Head of caudate nucleus (tissue), 42 donors: ENCODE measurements around the gene ERFL.

ENCODE experiments used
- DNase-seq, 42 donors: peaks; one replicate each; pipeline versions ENCODE4 v3.0.0 to v3.0.0-alpha.2; 2020 to 2021; ENCODE audit warnings: mixed read lengths in 7 of 42
- intact Hi-C: fragments of 100-400 bp; cut with DNase I; formaldehyde crosslinking; loops from one replicate; pipeline ENCODE4 v1.15.0; 2022

The ERFL gene

DNA sequence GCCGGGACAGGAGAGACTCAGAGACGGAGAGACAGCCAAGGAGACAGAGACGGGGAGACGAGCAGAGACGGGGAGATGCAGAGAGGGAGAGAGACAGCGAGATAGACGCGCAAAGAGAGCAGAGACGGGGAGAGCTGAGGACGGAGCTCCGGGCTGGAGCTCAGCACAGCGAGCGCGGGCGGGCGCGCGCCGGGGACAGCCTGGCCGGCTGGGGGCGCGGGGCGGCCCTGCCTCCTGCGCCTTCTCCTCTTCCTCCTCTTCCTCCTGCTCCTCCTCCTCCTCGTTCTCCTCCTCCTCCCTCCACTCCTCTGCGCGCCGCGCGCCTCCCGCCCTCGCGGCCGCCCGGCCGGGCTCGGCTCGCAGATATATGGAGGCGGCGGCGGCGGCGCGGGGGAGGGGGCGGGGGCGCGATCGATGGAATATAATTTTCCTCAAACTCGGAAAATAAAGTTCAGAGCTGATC is at the start of gene ERFL:
ERFL (minus strand) TSS at position 229 of the 463 bp plus-strand sequence. CDS start 15,530 bp downstream, outside the sequence.
- no peak for DNase-seq
- intact Hi-C loops = no loop called here

DNA sequence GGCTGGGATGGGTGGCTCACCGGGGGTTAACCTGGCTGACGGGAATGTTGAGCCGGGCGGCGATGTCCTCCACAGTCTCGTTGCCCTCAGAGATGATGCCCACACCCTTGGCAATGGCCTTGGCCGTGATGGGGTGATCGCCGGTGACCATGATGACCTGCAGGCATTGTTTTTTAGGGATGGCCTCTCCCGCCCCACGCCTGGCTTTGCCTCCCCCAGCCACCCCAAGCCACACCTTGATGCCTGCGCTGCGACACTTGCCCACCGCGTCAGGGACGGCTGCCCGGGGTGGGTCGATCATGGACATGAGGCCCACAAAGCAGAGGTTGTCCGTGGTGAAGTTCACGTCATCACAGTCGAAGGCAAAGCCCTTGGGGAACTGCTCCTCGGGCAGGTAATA is 49.7 kb upstream of the ERFL start:
- intact Hi-C loops = no loop called here
- DNase-seq = no peak

DNA sequence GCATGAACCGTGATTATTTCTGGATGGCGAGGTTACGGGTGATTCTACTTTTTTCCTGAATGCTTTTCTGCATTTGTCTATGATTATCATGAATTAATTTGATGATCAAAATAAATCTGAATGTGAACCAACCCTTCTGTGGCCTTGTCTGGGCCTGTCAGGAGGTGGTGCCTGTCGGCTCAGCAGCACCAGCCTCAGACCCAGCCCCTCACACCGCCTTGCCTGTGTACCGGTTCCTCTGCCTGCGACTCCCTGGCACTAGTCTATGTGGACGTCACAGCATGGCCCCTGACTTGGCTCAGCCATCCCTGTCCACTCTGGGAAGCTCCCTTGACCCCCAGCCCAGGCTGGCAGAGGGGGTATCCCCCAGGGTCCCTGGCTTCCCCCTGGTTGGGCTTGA is 46.4 kb upstream of the ERFL start:
- intact Hi-C loops = no loop called here
- no peak for DNase-seq

DNA sequence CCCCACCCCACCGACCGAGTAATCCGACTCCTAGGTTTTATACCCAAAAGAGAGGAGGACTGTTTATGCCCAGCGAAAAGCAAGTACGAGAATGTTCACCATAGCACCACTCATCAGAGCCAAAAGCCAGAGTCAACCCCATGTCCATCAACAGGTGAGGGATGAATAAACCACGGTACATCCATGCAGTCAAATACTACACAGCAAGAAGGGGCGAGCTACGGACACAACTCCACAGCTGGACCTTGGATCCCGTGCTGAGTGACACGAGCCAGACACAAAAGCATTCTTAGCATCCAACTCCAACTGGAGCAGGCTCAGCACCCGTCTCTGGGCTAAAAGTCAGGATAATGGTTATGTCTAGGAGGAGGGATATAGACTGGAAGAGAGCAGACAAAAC is 43.1 kb upstream of the ERFL start:
- DNase-seq = no peak
- intact Hi-C loops = no loop called here

DNA sequence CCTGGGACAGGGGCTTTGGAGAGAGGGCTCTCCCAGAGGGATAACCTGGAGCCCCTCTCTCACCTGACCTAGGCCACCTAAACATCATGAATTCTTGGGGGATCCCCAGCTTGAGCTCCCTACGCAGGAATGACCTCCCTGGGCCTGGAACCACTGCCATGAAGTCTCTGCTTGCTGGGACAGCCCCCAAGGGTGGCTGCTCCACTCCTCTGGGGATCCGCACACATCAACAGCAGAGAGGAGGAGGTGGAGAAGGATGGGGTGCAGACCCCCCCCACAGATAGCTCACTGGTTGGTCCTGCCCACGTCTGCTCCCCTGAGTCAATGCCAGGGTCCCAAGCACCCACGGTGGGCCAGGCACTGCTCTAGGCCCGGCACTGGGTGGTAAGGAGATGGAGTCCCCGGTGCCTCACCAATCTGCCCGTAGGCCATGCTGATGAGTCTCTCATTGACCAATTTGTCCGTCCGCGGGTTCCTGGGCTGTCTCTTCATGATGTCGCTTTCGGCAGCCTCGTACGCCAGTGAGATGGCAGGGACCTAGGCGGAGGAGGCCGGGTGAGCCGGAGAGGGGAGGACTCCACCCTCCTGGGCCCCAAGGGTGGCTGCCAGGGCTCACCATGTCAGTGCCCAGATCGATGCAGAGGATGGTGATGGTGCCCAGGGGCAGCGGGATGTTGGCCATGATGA is 41.7 kb upstream of the ERFL start:
- intact Hi-C loops = no loop called here
- no peak for DNase-seq

DNA sequence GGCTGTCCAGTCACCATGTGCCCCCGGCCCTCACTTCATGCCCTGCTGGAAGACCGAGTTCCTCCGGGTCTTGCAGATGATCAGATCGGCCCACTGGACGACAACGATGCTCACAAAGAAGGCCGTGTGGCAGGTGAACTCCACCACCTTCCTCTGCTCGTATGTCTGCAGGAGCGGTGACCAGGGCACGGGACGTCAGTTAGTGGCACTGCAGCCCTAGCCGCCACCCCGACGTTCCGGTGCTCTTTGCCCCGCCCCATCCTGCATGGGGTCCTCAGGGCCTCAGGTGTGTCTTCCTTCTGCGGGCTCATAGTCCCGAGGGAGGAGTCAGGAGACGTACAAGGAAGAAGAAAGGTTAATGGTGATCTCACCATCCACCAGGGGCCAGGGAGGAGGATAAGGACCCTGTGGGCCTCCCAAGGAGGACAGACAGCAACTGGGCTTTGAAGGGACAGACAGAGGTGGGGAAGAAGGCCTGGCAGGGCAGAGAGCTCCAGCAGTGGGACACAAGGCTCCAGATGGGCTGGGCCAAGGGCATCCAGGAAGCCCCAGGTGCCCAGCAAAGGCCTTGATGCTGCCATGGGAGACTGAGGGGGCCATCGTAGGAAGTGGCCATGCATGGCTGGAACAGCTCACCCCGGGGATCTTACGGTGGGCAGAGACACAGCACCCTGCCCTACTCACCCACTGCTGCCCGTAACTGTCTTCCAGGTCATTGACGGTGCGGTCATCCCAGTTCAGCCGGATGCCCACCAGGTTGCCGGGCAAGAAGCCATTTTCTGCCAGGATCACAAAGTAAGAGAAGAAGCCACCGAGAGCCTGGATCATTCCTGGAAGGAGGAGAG is 40.7 kb upstream of the ERFL start:
- intact Hi-C loops = no loop called here
- DNase-seq = no peak

DNA sequence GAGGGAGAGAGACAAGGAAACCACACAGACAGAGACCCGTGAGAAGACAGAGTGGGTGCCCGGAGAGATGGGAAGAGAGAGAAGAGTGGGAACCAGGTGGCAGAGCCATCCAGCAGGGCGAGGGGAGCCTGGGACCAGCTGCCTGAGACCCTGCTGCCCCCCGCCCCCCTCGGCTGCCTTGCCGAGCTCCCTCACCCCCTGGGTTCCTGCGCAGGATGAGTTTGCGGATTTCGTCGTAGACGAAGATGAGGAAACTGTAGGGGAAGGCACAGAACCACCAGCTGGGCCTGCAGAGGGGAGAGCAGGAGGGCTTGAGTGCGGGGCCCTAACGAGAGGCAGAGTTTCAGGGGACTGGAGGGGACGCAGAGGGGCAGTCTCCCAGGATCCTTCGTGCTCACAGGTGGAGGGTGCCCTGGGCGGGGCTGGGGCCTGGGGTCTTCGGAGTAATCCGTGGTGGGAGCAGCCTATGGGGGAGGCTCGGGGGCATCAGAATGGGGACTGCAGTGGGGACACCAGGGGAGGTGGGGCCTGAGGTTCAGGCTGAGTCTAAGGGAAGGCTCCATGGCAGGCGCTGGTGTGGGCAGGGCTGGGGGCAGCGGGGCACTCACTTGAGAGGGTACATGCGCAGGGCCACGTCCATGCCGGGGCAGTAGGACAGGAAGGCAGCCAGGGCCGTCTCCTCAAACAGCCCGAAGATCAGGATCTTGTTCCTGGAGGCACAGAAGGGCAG is 39.0 kb upstream of the ERFL start:
- DNase-seq = no peak
- intact Hi-C loops = no loop called here

DNA sequence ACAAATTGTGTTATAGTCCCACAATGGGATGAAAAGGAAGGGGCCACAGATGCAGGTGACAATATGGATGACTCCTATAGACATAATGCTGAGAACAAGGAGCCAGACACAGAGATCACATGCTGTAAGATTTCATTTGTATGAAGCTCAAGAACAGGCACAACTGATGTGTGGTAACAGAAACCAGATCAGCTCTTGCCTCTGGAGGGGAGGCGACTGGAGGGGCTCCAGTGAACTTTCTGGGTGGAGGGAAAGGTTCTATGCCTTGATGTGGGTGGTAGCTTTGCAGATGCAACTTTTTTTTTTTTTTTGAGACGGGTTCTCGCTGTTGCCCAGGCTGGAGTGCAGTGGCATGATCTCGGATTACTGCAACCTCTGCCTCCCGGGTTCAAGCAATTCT is 36.9 kb upstream of the ERFL start:
- DNase-seq = no peak
- intact Hi-C loops = no loop called here

DNA sequence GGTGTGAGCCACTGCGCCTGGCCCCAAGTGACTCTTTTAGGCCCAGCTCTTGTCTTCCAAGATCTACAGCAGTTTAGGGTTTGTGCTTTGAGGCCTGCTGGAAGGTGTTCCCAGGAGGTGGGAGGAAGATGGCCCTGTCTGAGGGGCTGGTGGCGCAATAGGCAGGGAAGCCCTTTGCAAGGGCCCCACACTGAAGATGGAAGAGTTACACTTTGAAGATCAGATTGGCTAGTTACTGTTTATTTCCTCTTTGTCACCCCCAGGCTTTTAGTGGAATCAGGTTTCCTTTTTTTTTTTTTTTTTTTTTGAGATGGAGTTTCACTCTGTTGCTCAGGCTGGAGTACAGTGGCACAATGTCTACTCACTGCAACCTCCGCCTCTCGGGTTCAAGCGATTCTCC is 32.7 kb upstream of the ERFL start:
- intact Hi-C loops = no loop called here
- no peak for DNase-seq

DNA sequence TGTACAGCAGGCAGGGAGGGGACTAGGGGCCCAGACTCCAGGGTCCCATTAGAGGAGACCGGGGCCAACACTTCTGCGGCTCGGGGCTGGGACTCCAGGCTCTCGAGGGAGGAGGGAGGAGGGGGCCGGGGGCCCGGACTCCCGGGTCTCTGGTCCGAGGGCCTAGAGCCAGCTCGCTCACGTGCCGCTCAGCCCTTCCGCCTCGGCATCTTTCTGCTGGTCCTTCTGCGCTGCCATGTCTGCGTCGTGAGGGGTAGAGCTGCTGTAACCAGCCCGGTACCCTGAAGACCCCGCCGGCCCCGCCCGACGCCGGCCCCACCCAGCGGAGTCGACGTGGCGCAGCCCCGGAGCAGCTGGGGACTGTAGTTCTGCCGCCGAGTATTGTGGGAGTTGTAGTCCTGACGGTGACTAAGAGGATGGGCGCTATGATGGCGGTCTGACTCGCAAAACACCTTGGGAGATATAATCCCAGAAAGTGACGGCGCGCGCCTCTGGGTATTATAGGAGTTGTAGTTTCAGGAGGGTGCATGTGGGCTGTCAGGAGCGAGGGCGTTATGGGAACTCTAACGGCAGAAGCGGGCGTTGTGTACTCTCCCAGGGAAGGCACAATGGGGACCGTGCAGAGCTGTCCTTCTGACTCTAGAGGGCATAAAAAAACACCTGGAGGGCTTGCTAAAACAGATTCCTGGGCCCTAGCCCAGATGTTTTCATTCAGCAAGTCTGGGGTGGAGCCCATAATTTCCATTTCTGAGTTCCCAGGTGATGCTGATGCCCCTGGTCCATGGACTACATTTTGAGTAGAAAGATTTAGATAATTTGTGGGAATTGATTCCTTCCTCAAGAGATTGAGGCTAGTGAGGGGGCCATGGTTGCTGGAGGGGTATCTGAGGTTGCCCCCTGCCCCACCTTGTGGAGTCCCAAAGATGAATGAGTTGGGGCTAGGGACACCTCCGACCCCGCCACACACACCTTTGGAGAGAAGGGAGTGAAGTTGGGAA is 31.1 kb upstream of the ERFL start, which contains the start of gene RABAC1:
RABAC1 (minus strand) TSS at position 266 of the 998 bp plus-strand sequence; CDS start at position 237, 29 bp downstream.
- intact Hi-C loops = loop anchor here (5.0 kb wide), 1 partner anchor 97 kb away; the partner anchor contains the start of gene RPS19
- DNase-seq = peak; percentile 86 to 98 (median 95)

DNA sequence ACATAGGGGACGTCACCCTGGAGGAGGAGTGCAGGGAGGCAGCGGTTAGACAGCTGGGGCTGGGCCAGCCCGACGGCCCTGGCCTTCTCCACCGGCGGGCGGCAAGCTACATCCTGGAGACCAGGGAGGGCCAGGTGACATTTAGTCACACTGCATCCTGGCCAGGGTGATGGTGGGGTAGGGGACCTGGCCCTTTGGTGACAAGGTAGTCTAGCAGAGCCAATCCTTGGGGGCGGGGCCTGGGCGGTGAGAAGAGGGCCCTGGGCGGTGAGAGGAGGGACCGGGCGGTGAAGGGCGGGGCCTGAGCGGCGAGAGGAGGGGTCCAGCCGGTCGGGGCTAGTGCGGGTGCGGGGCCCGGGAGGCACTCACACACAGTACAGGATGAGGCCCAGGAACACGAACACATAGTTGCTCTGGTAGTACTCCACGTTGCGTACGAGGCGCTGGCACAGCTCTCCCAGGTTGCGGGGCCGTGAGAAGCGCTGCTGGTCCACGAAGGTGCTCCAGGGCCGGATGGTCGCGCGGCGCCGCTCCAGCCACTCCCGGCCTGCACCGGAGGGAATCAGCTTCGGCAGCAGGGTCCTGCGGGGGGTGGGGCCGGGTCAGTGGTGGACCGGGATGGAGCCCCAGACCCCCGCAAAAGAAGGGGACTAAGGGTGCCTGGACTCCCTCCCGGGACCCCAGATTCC is 30.3 kb upstream of the ERFL start:
- peak; percentile 31 to 84 (median 66) for DNase-seq
- intact Hi-C loops = loop anchor here (5.0 kb wide), 1 partner anchor 96 kb away; the partner anchor contains the start of gene RPS19

DNA sequence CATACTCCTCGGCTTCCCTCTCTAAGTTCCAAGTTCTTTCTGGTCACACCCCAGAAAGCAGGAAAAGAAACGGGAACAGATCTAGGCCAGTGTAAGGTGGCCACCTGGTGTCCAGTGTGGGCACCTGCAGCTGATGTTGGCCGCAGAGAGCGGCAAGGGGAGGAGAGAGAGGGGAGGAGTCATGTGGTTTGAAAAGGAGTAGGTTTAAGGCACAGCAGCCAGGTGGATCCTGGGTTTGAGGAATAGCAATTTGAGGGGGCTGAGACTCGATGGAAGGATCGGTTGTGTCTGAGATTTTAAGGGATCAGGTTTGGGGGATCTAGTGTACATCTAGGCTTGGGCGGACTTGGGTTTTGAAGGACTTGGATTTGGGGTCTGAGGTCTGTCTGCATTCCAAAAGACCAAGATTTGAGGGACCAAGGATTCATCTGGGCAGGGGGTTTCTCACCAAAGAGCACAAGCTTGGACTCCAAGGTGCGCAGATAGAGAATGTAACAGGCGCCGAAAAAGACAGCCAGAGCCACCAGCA is 29.7 kb upstream of the ERFL start:
- peak in 32 of 42 donors; percentile 14 to 69 (median 40) for DNase-seq
- intact Hi-C loops = loop anchor here (5.0 kb wide), 1 partner anchor 96 kb away; the partner anchor contains the start of gene RPS19

DNA sequence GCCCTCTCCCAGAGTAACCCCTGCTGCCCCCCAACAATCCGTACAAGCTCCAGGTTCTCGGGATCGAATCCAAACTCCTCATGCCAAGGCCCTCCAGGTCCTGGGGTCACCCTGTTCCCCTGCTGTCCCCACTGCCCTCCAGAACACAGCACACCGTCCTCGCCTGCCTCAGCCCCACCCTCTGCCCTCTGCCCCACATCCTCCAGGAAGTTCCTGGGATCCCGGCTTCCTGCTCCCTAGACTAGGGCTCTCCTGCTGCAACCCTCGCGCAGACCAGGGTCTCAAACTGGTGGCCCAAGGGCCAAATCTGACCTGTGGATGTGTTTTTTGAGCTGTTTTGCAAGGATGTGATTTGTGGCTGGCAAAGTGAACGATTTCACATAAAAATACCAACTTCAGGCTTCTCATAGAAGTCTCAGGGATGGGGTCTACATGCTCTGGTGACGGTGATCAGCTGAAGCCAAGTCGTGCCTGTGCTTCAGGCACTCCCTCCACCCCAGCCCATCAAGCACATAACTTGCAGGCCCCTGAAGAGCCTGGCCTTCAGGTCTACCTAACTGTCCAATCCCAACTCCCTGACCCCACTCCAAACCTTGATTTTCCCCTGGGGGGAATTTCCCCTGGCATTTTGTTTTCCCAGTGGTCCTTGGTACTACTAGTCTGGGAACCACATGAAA is 29.1 kb upstream of the ERFL start:
- DNase-seq = no peak
- intact Hi-C loops = loop anchor here (5.0 kb wide), 1 partner anchor 95 kb away; the partner anchor contains the start of gene RPS19

DNA sequence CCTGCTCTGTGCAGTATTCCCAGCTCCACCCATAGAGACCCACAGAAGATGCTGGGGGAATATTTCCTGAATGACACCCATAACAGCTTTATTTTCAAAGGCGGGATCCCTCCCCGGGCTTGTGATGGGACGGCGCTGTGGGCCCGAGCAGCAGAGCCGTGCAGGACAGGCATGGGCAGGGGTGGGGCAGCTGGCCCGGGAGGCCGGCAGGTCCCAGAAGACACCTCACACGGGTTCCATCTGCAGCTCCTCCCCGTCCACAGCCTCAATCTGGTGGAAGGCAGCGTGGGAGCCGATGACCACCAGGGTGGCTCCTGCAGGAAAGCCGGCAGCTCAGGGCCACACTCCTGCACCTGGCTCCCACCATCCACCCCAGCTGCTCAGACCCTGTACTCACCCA is 28.4 kb upstream of the ERFL start:
- DNase-seq = no peak
- intact Hi-C loops = loop anchor here (5.0 kb wide), 1 partner anchor 94 kb away; the partner anchor contains the start of gene RPS19

DNA sequence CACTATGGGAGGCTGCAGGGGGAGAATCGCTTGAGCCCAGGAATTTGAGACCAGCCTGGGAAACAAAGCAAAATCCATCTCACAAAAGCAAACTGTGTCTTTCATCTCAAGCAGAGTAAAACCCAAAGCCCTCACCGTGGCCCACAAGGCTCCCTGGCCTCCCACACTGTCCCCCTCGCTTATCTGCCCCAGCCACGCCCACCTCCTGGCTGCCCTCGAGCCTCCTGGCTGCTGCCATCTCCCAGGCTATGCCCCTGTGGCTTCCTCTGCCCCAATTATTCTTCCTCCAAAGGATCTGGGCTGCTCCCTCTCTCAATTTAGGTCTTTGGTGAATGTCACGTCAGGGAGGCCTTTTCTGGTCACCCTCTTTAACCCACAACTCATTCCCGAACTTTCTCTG is 27.3 kb upstream of the ERFL start:
- intact Hi-C loops = loop anchor here (5.0 kb wide), 1 partner anchor 93 kb away; the partner anchor contains the start of gene RPS19
- no peak for DNase-seq

DNA sequence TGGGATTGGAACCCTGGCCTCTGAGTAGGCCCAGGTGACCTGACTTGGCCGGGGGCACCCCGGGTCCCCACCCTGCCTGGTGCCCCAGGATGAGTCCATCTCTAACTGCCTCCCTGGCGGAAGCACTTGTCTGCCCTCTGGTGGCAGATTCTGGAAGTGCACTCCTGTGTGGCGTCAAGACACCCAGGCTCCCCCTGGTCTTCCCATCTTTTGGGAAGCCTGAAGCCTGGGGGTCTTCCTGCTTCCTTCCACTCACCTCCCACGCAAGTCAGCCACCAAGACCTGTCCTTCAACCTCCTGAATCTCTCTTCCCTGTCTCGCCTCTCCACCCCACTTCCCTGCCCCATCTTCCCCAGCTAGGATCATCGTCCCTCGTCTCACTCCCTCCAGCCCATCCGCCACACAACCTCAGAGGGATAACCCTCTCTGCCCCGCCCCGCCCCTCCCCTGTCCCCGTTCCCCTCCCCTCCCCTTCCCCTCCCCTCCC is 23.5 kb upstream of the ERFL start:
- peak; percentile 38 to 93 (median 84) for DNase-seq
- intact Hi-C loops = no loop called here
